Heart left ventricle (tissue), 13 donors: ENCODE results near the gene SLX4IP.

Experiments used
- POLR2A ChIP-seq, 2 donors: fragments of 450-650 bp; IDR thresholded peaks; one replicate each; pipeline ENCODE4 v1.6.1; 2017; ENCODE audit warnings: antibody characterized with exemption in 2 of 2, mild to moderate bottlenecking in 2 of 2, moderate library complexity in 2 of 2
- TF ChIP-seq, protein P1 (sequence below), 12 donors: fragments of 200-600 bp; sonication (generic) in 4 of 12; IDR thresholded peaks; one replicate each; pipeline versions ENCODE4 v1.5.0 to v1.8.0; 2018 to 2022; ENCODE audit warnings: antibody characterized with exemption in 12 of 12, mild to moderate bottlenecking in 5 of 12
- donor health status: ischemic (EF 13 %, LVEDD 7.1; RV severe dilation, severe dysfunction).
- donor health status: DM: no; HTN: yes; CAD: no.
- donor health status: DM: no; HTN: no; CAD: no.
- donor health status: ischemic (EF 25% LVEDD 6.9; RV normal size, moderate dysfunction).
- donor health status: ischemic (EF 25% LVEDD 5.7; RV mildly dilated, moderate dysfunction).
- donor health status: ischemic (EF 35%, LVEDD 5.7; RV mildly dilated, moderate dysfunction).
- donor health status: nonischemic (EF 11% LVEDD 7.7; RV severe dilation, severe dysfunction).
- donor health status: DM: yes; HTN: yes; CAD: no.
- donor health status: PGD.
- donor health status: ischemic (EF 29% LVEDD 5.4; RV normal size, mild dysfunction).
- donor health status: nonischemic (EF 23%, LVEDD 6.1; RV moderate dilation, normal function).

GRCh38 chr20:10662661-10663458 is 227.8 kb downstream of the SLX4IP start:
- TF ChIP-seq, protein P1, sequence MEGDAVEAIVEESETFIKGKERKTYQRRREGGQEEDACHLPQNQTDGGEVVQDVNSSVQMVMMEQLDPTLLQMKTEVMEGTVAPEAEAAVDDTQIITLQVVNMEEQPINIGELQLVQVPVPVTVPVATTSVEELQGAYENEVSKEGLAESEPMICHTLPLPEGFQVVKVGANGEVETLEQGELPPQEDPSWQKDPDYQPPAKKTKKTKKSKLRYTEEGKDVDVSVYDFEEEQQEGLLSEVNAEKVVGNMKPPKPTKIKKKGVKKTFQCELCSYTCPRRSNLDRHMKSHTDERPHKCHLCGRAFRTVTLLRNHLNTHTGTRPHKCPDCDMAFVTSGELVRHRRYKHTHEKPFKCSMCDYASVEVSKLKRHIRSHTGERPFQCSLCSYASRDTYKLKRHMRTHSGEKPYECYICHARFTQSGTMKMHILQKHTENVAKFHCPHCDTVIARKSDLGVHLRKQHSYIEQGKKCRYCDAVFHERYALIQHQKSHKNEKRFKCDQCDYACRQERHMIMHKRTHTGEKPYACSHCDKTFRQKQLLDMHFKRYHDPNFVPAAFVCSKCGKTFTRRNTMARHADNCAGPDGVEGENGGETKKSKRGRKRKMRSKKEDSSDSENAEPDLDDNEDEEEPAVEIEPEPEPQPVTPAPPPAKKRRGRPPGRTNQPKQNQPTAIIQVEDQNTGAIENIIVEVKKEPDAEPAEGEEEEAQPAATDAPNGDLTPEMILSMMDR (IDR thresholded peaks at IDR 0.05): no peak
- no peak for TF ChIP-seq POLR2A (IDR thresholded peaks at IDR 0.05)
